HS-27A (cell line): ENCODE results near the gene CFL1.
A peak's percentile ranks its signal among the peaks of the same experiment; 100 is the strongest.

ENCODE experiments used
- DNase-seq: peaks from one replicate; pipeline ENCODE4 v3.0.0-alpha.2; 2012; ENCODE audit warnings: low read depth, missing footprints

Gene CFL1

GRCh38 chr11:65869643-65870306 lies 11.8 kb upstream of the CFL1 start:
- DNase-seq: no peak

- no peak for DNase-seq
Measured at GRCh38 chr11:65868907-65869306, 10.9 kb upstream of the CFL1 start.

- DNase-seq: no peak
Measured at GRCh38 chr11:65868076-65868667, 10.2 kb upstream of the CFL1 start.

GRCh38 chr11:65867284-65868071 lies 9.5 kb upstream of the CFL1 start:
- DNase-seq: no peak

GRCh38 chr11:65866509-65867283 lies 8.7 kb upstream of the CFL1 start:
- DNase-seq: no peak

- no peak for DNase-seq
Measured at GRCh38 chr11:65865550-65866172, 7.7 kb upstream of the CFL1 start.

GRCh38 chr11:65864706-65865471 lies 6.9 kb upstream of the CFL1 start:
- DNase-seq: no peak

- DNase-seq: no peak
Measured at GRCh38 chr11:65863889-65864705, 6.1 kb upstream of the CFL1 start.

GRCh38 chr11:65862941-65863888 lies 5.2 kb upstream of the CFL1 start:
- no peak for DNase-seq

GRCh38 chr11:65862191-65862735 lies 4.3 kb upstream of the CFL1 start:
- DNase-seq: no peak

GRCh38 chr11:65861533-65862183 lies 3.7 kb upstream of the CFL1 start:
- no peak for DNase-seq

GRCh38 chr11:65861165-65861505 lies 3.2 kb upstream of the CFL1 start:
- DNase-seq: no peak

- peak; percentile 99 for DNase-seq
Measured at GRCh38 chr11:65860278-65861164, 2.5 kb upstream of the CFL1 start, which contains the start of gene MUS81. Gene MUS81 (plus strand): TSS chr11:65860433. CDS start chr11:65860754, 321 bp downstream.

- peak; percentile 72 for DNase-seq
Measured at GRCh38 chr11:65859812-65860277, 1.9 kb upstream of the CFL1 start.

- peak; percentile 98 for DNase-seq
Measured at GRCh38 chr11:65859095-65859811, 1.3 kb upstream of the CFL1 start.

GRCh38 chr11:65858681-65859087 lies 704 bp upstream of the CFL1 start:
- no peak for DNase-seq

- DNase-seq: no peak
Measured at GRCh38 chr11:65857500-65857852, 504 bp downstream of the CFL1 start.
